CD4-positive, alpha-beta T cell treated with Interleukin-17A for 1 hour (primary cell): Measurements from ENCODE around the gene EXOC4.

Experiments
- DNase-seq: peaks from one replicate; pipeline ENCODE4 v3.0.0-alpha.2; 2020

Gene EXOC4

DNA sequence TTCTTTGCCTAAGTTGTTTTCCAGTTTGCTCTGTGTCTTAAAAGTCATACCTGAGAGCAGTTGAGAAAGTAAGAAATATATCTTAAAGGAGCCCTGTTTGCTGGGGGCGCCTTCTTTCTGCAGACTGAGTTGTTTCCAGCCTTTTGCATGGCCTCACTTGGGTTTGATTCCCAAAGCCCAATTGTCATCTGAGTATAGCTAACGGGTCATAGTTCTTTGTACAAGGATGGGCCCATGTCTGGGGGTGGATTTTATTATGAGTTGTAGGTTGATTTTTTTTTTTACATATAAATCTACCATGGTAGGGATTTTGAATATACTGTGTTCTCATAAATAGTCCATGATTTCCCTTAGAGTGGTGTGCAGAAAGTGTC lies 555.6 kb downstream of the EXOC4 start:
- DNase-seq, result no peak

DNA sequence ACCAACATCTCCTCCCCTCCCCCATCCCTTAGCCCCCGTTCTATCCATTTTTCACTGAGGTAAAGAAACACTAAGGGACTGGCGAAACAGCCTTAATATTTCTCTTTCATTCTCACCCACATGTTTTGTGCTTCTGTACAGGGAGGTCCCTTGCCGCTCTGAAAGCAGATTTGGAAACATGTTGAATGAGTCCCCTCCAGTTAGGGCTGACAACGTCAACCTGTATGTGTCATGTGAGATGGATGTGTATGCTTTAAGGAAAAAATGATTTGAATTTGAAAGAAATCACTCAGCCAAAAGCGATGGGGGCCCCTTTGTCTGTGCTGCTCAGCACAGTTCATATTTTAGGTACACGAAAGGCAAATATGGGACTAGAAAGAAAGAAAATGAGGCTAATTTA lies 560.0 kb downstream of the EXOC4 start:
- no peak for DNase-seq

DNA sequence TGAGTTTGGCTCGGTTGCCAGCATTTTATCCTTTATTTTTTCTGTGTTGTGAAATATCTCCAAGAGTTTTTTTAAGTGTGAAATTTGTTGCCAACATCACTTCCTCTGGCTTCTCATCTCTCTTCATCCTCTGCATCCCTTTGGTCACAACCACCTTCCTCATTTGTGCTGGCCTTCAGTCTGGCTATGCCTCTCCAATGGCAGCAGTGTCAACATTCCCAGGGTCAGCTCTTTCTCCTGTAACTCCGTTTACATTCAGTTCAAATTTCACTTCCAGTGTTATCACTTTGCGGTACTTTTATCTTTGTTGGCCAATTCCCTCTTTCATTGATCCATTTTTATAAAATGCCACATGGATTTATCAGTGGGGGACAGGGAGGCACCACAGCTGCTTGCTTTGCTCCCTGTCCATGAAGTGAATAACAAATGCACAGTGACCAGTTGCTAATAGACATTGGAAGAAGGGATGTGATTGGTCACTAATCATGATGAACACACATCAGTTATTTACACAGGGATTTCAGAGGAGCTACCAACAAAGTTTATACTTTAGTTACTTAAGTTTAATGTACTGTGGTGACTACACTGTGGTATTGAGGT lies 562.8 kb downstream of the EXOC4 start:
- DNase-seq, result no peak

DNA sequence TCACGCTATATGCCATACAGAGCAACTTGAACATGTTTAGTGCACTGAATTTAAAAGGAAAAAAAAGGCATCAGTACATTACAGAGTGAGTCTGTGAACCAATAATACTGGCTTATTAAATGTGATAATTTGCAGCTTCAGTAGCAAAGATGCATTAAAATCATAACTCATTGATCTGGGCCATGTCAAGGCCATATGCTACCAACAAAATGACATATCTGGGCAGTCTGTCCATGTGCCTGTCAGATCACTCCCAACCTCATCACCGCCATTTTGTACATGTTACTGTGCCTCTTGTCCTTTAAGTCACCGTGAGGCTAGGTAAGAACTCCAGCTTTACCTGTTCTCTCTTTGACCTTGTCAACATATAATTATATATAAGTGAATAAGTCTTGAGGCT lies 566.8 kb downstream of the EXOC4 start:
- no peak for DNase-seq

DNA sequence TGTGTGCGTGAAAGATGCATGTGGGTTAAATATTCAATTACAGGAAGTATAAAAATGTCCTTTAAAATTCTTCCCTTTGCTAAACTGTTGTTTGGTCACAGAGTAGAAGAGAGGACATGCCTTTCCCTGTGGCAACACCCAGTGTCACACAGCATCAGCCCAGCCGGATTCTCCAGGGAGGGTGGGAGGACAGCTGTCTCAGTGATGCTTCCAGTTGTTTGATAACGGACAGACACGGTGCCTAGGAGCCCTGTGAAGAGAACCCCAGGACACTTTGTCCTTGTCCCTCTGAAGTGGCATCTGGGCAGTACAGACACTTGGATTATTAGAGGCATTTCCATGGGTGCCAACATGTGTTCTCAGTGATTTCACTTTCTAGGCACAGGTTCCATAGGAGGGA lies 567.7 kb downstream of the EXOC4 start:
- DNase-seq, result no peak

DNA sequence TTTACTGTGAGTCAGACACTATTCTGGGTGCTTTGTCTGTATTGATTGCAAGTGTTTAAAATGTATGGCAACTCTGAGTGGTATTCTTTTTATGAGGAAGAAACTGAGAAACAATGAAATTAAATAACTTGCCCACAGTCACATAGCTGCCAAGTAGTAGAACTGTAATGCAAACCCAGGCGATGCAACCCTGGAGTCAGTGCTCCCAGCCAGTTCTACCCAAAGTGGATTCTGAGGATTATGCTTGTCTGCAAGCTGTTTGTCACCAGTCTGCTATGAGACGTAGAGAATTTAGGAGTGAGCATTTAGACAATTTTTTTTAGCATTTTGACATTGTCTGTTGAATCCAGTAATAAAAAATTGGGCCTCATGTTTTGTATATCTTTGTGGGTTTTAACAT lies 568.3 kb downstream of the EXOC4 start:
- DNase-seq, result no peak

DNA sequence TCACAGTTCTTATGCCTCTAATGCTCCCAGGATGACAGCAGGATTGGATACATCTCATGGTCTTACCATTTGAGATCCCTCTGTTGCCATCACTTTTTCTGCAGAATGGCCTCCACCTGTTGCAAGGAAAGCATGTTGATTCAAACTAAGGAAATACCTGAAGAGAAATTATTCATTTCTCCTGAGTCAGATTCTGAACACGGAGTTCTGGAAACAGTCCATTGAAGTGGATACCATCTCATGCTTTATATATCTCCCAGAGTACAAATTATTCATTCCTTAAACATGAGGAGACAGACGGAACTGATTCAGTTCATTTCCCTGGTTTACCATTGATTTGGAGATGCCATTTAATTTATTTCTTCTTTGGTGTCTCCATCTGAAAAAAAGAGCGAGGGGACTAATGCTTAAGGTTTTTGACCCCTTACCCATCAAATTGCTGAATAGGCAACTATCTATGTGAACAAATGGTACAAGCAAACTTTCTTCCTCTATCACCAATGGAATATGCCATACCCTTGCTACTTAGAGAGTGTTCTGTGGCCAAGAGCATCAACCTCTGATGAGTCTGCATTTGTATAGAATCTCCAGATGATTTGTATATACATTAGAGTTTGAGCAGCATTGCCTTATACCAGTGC lies 569.2 kb downstream of the EXOC4 start:
- no peak for DNase-seq

DNA sequence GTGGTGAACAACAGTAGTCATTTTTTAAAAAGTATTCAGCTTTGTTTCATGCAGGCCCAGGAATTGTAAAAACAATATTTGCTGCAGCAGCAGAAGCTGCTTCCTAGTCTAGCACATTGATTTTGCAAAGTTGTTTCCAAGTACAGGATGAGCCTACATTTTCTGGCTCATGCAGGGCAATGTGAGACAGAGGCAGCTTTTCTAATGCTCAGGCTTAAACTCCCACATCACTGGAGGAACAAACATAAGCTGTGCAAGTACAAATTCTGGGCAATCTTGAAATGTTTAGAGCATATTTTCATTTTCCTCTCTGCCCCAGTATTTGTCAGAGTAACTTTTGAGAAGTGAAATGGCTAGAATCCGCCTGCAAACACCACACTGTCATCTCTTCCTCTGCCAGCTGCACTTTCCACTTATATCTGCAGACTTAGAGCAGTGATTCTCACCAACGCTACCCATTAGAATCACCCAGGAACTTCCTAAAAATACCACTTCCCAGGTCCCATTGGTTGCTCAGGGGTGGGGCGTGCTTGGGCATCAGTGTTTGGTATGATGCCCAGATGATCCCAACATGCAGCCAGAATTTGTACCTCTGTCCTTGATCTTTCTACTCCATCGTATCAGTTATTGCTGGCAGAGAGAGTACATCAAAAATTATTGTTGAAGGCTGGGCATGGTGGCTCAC lies 570.1 kb downstream of the EXOC4 start:
- no peak for DNase-seq

DNA sequence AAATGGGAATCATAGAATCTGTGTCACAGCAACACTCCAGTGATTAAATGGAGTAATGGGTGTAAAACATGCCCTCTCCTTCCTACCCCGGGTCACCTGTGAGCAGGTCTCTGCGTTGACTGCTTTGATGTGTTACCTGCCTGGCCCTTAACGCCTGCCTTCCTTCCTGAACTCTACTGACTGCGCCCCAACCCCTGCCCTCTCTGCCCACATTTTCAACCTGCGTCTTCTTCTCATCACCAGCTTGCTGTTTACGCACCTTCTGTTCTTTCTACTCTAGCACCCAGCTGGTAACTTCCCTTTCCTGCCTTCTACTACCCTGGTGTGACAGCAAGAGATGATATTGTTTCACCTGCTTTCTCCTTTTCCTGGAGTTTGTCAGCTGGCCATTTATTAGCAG lies 571.3 kb downstream of the EXOC4 start:
- no peak for DNase-seq

DNA sequence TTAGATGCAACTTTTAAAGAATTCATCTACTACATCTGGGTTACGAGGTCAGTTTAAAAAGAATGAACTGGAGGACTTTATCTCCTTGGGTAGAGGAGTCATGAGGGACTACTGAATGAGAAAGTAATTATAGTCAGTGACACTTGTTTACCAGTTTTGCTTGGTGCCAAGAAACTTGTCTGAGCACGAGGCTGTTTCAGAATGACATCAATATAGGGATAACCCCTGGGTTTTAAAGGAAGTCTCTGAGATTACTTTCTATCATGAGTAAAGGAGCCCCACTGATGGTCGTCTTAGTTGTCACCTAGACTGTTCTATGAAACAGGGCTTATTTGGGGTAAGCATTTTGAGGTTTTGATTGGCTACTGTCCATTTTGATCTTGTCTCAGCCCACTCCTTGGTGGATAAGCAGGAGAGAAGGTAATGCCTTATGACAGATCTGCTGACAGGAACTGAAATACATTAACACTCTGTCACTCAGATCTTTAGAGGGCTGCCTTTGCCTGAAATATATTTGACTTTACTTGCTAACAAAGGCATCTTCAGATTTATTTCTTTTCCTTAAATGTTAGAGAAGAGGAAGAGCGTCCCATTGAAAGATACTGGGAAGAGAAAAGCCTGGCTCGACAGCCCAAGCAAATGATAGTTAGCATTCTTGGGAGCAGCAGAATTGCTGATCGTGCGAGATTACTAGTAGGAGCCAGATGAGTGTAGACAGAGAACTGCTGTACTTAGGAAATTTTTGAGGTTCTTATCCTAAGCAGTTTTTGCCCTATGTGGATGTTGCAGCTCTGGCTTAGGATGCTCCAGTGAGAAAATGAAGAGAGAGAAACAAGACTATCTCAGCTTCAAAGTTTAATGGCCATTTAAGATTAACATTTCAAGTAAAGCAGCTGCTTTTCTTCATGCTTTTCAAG lies 575.1 kb downstream of the EXOC4 start:
- no peak for DNase-seq

DNA sequence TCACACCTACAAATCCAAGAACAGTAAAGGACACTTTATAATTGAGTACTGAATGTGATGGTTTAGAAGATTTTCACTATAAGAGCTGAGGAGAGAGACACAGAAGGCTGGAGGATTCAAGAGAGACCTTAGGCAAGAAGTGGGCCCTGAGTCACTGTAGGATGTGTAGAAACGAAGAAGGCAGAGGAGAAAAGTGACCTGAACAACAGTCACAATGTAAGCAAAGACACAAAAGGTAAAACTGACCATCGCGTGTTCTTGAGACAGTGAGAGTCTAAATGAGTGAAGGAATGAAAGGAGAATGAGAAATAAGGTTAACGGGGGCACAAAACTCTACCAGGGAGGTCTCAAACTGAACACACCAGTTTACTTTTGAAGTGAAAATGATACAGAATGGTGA lies 576.0 kb downstream of the EXOC4 start:
- no peak for DNase-seq

DNA sequence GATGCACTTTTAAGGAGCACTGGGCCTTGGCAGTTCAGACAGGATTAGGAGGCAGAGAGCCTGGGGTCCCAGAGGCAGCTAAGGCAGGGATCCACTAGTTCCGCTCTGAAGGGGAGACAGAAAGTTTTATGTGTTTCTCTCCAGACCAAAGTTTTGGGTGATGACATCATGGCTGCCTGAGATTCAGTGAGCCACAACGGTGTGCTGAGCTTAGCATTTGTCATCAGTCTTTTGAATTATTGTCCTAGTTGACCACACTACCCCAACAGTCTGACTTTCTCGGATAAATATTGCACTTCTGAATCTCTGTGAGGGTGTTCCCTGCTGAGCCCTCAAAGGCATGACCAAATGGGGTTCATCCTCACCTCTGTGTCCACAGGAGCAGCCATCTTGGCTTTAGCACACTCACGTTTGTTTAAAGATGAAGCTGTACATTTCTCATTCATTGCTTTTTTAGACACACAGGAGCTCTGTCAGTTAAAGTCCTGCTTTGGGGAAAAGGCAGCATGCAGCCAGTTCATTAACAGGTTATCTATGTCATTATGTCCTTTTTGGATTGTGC lies 576.5 kb downstream of the EXOC4 start:
- no peak for DNase-seq

DNA sequence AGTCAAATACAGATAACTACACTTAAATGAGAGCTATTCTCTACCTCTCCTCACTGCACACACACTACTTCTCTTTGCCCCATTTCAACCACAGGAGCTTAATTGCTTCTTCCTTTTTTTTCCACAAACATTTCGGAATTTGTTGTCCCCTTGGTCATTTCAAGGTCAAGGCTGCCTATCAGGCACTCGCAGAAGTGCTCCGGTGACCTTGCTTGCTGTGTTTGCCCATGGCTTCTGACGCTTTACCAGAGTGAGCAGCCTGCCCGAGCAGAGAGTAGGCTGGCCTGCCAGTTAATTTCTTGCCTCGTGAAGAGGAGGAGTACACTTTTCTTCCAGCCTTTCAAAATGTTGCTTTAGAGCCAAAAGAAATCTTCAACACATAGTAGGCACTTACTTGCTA lies 577.2 kb downstream of the EXOC4 start:
- DNase-seq, result no peak

DNA sequence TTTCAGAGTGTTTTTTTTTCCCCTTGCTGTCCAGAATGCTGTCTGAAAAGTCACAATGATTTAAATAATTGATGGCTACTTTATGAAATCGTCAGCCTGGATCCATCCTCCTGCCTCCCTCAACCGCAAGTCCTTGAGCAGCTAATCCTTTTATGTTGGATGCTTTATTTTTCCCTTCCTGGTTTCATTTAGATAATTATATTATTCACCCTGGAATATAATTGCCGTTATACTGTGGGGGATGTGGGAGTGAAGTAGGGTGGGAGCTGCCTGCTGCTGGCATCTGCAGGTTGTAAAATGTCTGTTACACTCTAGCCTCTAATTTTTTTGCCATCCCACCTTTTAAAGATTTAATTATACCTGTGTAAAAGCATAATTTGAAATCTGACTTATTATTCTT lies 583.8 kb downstream of the EXOC4 start:
- DNase-seq, result no peak

DNA sequence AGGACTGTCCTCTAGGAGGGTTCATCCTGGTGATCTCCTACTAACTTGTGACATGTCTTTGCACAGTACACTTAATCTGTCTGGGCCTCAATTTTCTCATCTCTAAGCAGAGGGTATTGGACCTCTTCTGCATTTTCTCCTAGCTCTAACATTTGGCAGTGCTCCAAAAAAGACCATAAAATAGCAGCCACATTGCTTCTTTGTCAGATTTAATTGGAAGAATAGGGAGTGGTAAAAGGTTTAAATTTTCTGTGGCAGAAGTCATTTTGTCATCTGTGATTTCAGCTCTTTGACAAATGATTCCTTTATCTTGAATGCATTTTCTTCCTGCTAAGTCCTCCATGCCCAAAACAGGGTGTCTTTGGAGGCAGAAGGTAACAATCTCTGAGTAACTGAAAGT lies 584.3 kb downstream of the EXOC4 start:
- DNase-seq, result no peak

DNA sequence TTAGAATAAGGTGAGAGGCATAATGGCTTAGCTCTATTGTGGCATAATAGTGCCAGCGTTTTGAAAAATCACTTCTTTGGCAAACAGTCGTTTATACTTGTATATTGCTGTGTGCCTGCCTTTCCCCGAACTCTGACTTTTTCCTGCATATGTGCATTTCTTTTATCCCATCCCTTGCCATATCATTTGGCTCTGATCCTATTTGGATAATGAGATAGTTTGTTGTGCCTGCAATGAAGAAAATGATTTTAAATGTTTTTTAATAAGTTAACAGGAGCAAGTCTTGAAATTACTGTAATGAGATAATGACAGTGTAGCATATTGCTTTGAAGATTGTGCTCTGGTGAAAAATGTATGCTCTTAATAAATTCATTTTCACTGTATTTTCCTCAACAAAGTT lies 586.2 kb downstream of the EXOC4 start:
- DNase-seq, result no peak

DNA sequence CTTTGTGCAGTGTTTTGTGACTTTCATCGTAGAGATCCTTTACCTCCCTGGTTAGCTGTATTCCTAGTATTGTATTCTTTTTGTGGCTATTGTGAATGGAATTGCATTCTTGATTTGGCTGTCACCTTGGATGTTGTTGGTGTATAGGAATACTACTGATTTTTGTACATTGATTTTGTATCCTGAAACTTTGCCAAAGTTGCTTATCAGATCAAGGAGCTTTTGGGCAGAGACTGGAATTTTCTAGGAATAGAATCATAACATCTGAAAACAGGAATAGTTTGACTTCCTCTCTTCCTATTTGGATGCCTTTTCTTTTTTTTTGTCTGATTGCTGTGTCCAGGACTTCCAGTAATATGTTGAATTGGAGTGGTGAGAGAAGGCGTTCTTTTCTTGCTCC lies 590.5 kb downstream of the EXOC4 start:
- DNase-seq, result no peak

DNA sequence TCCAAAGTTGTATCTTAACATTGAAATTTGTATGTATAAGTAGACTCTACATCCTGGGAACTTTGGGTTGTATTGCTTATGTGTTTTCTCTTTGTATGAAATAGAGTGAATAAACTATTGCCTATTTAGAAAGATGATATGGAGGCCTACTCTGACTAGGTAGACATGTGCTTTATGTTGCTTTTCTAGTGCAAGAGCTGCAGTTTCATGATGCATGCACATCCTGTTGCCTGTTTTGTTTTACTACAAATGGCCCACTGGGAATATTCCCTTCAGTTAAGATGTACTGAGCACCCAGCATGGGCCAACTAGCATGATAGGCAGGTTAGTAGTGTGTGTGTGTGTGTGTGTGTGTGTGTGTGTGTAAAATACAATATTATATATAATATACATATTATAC lies 592.1 kb downstream of the EXOC4 start:
- DNase-seq, result no peak

DNA sequence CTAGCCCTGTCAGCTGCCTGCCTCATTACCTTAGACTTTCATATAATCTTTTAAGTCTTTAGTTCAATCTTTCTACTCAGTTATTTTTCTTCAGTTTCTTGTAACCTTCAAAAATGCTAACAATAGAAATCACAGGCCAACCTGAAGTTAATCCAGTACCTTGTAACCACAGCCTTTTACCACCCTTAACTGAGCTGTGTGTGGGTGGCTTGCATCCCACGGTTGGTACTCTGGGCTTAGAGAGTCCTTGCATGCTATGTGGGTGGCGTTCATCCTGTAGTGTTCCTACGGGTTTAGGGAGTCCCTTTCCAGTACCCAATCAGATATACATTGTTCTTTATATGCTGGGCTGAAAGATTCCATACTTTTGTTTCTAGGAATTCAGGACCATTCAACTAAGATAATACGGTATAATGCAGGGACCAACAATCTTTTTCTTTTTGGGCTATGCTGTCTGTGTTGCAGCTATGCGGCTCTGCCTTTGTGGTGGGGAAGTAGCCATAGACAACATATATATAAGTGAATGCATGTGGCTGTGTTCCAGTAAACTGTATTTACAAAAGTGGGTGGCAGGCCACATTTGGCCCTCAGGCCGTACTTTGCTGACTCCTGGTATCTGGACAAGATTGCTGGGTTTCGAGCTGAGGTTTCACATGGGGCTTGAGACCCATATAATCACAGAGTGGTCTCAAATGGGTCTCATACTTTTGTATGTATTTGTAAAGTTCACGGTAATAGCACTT lies 593.5 kb downstream of the EXOC4 start:
- DNase-seq, result no peak

DNA sequence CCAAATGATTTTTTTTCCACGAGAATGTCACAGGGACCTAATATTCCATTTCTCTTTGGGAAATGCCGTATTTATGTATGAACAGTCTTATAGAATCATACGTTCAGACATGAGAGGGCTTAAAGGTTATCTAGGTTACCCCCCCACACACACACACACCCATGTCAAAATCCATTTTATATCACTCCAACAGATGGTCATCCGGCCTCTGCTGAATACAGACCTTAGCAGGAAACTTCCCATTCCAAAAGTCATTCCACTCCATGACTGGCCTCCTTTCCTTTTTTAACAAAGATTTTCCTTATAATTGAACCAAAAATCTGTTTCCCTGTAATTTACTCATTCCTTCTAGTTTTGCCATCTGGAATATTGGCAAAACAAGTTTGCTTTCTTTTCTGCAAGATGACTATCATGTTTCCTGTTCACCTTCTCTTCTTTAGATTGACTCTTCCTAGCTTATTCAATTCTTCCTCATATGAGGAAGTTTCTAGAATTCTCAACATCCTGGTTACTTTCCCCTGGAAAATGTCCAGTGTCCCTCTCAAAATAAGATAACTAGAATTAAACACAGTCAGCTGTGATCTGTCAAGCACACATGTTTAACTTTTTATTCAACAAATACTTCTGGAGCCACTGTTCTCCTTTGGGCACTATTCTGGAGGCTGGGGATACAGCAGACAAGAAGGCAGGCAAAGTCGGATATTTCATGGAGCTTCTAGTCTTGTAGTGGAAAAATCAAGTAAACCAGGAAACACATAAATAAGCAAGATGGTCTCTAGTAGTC lies 597.8 kb downstream of the EXOC4 start:
- no peak for DNase-seq

DNA sequence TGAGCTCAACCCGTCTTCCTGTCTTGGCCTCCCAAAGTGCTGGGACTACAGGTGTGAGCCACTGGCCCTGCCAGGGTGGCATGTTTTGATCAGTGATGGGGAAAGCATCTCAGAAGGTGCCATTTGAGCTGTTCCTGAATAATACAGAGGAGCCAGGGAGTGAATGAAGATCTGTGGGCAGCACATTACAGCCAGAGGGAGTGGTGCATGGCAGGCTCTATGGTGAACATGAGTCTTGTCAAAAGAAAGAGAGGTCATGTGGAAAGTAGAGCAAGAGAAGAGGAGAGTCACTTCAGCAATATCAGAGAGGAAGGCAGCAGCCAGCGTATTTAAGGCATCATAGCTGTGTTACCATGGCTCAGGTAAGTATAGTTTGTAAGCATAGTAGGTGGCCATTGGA lies 598.5 kb downstream of the EXOC4 start:
- DNase-seq, result no peak
